Activated gamma-delta T cell (primary cell): ENCODE results near the gene HES7.

Experiments used
- DNase-seq: peaks from one replicate; lab custom pipeline; 2025; lab: John Stamatoyannopoulos, UW

The HES7 gene

DNA sequence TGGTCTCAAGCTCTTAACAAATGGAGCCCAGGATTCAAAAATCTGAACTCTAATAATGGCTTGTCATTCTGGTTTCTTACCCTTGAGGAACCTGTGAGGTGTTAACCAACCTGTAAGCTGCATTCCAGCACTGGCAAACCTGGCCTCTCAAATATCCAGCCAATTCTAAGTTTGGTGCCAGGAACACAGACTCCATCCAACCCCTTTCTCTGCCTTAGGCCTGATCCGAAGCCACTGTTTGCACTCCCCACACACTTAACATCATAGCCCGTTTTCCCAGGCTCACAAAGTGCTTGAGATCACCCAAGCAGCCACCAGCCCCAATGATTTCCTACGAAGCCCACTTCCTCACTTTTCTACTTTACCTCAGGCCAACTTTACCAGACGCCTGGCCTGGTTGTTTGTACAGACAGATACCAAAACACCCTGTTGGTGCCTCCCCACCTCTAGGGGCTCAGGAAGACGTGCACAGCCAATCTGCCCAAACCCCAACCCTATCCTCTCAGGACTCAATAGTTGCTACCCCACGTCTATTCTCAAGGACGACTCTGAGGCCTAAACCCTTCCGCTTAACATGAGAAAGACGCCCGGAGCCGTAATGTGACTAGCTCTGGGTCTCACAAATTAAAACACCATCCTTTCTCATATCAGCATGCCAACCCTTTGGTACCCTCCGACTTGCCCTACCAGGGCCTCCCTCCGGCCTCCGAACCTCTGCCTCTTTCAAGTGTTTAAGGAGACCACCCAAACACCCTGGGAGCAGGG, 31.5 kb upstream of the HES7 start:
- no peak for DNase-seq

DNA sequence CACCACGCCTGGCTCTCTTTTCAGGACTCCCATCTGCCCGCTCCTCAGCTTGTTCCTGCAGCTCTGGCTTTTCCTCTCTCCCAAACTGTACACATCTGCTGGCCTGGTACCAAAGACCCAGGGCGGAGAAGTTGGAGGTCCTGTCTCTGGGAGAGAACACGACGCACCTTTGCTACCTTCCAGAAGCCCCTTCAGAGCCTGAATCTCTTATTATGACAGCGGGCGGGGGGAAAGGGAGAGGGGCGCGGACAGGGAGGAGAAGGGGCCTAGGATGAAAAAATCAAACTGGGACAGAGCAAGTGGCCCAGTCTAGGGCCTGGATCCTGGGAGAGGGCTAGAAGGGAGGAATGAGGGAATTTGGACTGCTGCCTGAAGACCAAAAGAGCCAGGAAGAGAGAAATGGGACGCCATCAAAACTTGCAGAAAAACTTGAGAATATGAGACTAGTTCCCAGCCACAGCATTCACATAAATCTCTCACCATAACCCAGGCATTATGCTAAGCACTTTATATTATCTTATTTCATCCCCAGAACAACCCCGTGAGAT, 30.8 kb upstream of the HES7 start:
- DNase-seq = no peak

DNA sequence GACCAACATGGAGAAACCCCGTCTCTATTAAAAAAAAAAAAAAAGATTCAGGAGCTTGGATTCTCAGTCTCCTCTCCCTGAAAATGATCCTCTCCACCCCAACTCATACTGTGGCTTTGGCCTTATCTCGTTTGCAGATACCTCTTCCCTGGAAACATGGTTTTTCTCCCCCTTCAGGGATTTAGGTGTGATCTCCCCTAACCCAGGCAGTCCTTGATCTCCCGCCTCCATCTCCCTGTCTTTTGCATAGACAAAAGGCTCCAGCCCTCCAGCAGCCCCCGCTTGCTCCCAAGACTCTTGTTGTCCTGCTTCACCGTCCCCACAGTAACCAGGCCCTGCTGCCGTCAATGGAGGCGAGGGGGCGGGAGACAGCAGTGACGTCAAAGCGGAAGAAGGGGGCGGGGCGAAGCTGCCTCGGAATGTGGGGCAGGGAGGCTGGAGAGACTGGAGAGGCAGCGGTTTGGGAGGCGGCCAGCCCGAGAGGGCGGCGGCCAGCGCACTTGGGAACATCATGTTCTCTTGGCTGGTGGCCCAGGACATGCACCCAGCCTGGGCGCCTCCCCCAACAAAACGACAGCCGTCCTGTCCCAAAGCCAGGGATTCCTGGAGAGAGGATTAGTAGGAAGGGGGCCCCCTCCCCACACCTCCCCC, 30.2 kb upstream of the HES7 start:
- peak; percentile 72 for DNase-seq

DNA sequence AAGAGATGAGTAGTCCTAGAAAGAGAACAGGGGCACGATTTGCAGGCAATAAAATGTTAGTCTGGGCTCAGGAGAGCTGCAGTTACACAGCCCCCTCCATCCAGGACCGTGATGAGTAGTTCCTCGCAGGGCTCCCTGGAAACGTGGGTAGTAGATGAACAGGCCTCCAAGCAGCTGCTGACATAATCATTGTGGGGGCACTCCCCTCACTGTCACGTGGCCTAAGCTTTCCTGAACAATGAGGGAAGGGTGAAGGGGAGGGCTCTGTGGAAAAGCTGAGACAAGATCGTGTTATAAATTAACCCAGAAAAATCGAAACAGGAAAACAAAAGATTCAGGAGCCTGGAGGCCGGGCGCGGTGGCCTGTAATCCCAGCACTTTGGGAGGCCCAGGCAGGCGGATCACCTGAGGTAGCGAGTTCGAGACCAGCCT, 29.6 kb upstream of the HES7 start:
- no peak for DNase-seq

DNA sequence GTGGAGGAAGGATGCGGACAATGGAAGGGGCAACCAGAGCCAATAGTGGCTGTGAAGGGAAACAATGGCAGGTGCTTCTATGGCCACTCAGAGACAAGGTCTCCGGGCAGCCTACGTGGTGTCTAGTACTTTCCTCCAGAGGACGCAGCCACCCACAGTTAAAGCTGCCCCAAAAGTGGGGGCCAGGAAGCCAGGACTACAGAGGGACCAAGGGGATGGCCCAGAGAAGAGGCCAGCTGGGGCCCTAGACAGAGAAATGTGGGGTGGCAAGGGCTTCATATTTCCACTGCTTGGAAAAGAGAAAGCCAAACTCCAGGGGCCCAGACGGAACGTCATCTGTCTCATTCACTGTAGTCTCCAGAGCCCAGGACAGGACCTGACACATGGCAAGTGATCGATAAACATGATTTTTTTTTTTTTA, 29.1 kb upstream of the HES7 start:
- DNase-seq = no peak

DNA sequence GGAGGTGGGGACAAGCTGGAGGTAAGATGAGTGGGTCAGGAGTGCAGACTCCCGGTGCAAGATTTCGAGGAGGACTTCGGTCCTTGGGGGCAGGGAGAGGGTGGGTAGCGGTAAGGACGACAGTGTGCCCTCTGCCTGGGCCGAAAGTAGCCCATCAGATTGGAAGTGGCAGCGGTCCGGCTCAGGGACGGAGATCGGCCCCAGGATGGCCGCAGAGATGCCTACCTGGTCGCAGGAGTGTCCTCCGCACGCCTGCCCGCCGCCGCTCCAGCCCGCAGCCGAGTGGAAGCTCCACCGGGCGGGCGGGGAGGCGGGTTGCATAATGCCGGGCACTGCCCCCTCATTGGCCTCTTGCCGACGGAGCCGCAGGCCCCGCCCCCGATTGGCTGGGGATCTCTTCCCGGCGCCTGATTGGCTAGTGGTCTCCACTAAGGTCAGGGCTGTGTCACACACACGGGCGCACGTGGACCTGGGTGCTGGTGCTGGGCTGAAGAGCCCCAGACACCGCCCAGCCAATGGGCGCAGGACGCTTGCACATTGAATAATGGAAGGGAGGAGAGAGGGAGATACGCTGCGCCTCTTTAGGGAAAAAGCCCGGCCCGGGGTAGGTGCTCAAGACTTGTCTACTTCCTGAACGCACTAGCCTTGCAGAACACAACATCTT, 28.3 kb upstream of the HES7 start, which contains the start of gene PER1:
PER1 (minus strand) TSS at position 293 of the 664 bp plus-strand sequence. CDS start 1,698 bp downstream, outside the sequence.
- peak; percentile 70 for DNase-seq

DNA sequence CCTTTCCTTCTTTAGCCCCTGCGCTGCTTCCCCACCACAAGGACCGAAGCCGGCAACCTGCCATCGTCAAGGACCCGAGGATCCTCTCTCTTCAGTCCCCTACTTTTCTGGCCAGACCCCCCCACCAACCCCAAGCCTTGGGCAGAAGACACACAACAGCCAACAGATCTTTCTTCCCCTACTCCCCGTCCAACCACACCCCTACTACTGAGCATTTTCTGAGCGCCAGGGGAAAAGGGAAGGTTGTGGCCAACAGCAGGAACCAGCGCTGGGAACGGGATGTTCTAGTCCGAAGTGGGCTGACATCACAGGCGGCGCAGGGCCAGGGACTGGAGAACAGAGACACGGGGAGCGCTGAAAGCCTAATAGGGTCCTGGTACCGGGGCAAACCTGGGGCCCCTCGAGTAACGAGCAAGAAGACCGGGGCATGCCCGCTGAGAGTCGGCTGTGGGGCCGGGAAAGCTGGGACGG, 27.8 kb upstream of the HES7 start:
- DNase-seq = no peak

DNA sequence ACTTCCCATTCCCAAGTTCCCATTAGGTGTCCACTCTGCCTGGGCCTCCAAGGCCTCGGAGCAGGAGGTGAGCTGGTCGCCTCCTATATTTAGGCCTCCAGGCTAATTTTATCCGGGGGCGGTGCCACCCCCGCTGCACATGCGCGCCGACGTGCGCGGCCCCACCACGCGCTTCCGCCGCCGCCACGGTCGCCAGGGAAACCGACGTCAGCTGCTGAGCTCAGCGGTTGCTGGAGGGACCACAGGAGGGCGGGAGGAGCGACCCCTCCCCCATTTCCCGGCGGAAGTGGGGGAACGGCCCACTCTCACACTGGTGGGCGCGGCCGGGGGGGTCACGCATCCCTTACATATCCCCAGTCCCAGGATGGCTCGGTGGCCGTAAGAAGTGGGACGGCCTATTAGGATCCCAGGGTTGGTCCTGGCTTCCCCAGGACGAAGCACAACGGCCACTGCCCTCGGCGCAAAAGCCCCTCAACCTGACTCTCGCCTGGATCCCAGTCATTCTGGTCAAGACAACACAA, 27.3 kb upstream of the HES7 start:
- DNase-seq = peak; percentile 88

DNA sequence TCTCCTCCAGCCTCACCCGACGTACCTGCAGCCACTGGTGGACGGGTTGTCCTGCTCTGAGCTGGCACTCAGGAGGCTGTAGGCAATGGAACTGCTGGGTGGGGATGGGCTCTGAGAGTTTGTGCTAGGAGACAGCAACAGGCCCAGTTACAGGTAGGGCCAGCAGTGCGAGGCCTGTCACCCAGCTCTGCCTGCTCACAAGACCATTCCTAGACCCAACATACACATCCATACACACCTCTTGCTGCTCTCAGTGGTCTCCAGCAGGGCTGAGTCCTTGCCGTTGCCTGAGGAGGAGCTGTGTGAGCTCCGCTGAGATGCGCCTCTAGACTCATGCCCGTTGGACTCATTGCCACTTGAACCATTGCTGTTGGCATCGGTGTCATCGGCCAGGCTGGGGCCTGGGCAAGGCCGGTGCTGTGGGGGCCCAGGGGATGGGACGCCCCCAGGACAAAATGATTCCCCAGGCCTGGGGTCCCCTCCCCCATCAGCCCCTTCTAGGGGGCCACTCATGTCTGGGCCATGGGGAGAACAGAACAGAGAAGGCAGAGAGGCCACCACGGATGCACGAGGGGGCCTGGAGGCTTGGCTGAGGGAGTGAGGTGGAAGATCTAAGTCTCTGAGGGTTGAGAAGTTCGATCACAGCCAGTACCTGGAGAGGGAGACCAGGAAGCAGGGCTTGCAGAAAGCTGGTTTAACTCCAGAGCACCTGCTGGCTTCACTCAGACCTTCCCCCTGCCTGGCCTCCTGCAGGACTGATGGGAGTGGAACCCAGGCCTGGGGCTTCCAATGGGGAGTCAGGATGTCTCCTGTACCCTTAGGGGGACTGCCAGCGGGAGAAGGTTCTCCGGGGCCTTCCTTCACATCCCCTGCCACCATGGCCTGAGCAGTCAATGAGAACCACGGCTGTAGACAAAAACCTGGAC, 26.6 kb upstream of the HES7 start:
- no peak for DNase-seq

DNA sequence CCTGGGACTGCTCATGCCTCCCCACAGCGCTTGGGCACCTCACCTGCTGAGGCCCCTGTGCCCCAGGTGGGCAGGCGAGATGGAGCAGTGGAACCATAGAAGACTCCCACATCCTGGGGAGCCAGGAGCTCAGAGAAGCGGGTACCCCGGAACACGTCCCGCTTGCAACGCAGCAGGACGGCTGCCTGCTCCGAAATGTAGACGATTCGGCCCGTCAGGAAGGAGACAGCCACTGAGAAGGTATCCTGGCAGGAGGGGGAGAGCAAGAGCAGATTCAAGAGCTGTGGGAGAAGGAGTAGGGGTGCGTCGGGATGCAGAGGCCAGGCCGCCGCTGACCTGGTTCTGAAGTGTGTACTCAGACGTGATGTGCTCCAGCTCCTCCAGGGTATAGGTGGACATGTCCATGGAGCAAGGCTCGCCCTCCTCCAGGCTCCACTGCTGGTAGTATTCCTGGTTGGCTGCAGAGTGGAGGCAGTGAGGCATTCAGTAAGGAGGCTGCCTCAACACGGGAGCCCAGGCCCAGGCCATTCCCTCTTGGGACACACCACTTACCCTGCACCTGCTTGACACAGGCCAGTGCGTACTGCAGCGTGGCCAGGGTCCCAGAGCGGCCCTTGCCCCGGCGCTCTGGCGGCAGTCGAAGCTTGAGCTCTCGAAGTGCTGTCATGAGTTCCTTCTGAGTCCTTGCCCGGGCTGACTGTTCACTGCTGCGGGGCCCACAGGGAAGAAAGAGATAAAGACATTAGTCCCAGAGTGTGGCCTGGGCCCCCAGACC, 25.7 kb upstream of the HES7 start:
- no peak for DNase-seq

DNA sequence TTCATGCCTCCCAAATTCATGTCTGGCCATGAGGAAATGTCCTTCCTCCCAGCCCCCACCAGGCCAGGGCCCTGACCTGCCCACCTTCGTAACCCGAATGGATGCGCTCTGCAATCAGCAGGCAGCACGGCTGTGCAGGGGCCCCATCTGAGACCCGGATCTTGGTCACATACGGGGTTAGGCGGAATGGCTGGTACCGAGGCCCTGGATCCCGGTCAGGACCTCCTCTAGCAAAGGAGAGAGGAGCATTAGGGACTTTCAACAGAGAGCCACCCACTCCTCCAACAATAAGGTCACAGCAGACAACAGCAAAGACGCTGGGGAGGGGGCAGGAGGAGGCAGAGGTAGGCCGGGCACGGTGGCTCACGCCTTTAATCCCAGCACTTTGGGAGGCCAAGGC, 24.7 kb upstream of the HES7 start:
- DNase-seq = no peak

DNA sequence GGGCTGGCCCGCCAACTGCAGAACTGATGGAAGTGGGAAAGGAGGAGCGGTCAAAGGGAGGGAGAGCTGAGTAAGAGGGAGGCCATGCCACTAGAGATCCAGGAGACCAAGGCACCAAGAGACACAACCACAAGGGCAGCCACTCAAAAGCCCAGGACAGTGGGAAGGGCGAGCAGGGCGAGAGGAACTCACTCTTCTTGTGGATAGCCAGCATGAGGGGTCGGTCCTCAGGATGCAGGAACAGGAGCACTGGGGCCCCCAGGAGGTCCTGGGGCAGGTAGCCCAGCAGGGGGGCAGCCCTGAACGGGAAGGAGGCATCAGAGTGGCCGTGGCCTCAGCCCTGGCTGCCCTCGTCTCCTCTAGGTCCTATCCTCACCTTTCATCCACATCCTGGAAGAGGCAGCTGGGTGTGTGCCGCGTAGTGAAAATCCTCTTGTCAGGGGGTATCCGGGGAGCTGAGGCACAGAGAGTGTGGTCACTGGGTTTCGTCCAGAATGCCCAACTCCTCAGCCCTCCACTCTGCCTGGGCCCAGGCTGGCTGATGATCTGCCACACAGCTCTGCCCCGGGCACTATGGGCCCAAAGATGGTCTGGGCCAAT, 24.0 kb upstream of the HES7 start:
- DNase-seq = no peak

DNA sequence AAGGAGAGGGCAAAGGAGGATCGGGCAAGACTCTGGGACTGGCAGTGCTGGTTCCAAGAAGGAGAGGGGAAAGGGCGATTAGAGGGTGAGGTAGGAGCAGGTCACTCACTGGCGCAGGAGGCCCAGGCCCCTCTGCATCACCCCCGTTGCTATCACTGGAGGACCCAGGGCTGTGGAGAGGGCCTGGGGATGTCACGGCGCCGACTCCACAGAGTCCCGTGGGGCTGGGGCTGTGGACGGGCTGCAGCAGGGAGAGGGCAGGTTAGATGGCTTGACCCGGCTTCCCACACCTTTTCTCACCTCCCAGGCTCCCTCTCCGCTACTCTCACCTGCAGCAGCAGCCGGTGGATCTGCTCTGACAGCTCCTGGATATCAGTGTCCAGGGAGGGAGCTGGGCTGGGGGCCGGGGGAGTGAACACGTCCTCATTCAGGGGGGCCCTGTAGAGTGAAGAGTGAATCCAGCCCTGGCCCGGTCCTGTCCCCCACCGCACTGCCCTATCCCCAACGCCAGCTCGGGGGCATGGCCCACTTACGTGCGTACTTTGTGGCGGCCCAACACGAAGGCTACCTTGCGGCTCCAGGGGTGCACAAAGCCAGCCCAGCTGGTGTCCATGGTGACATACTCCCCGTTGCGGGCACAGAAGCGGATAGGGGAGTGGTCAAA, 23.4 kb upstream of the HES7 start:
- DNase-seq = no peak

DNA sequence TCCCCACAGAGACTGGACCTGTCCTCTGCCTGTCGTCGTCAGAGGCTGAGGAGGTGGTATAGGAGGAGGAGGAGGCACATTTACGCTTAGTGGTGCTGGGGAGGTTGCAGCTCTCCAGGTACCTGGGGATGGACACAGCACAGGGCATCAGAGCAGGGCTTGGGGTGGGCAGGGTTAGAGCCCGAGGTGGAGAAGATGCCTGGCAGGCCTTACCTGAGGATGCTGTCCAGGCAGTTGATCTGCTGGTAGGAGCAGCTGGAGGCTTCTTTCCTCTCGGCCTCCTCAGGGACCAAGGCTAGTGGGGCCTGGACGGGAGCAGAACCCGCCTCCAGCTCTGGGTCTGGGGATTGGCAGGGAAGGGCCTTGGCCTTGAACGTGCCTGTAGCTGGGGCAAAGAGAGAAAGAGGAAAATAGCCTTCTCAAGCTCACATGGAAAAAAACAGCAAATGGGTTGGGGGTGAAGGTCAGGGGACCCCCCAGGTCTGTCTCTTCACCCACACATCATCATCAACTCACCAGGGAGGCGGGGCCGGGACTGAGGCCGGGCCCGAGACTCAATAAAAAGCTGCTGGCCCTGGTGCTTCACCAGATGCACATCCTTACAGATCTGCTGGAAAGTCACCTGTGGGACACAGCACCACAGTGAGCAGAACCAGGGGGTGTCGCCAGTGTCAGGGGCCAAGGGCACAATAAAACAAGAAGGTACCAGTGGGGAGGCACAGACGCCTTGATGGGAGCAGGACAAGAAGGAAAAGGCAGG, 22.7 kb upstream of the HES7 start:
- no peak for DNase-seq

DNA sequence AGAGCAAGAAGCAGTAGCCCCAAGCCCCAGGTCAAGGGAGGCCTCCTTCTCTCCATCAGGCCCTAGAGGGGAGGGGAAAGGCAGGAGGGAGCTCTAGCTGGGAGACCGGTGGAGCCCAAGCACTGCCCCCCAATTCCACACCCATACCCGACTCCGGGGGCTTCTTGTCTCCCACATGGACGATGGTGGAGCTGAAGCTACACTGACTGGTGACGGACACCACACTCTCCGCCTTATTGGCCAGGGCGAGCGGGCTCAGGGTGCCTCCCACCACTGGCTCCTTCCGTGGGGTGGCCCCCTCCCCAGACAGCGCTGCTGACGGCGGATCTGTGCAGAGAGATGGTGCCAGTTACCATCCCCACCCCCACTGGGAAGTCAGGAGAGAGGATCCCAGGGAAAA, 21.9 kb upstream of the HES7 start:
- no peak for DNase-seq

DNA sequence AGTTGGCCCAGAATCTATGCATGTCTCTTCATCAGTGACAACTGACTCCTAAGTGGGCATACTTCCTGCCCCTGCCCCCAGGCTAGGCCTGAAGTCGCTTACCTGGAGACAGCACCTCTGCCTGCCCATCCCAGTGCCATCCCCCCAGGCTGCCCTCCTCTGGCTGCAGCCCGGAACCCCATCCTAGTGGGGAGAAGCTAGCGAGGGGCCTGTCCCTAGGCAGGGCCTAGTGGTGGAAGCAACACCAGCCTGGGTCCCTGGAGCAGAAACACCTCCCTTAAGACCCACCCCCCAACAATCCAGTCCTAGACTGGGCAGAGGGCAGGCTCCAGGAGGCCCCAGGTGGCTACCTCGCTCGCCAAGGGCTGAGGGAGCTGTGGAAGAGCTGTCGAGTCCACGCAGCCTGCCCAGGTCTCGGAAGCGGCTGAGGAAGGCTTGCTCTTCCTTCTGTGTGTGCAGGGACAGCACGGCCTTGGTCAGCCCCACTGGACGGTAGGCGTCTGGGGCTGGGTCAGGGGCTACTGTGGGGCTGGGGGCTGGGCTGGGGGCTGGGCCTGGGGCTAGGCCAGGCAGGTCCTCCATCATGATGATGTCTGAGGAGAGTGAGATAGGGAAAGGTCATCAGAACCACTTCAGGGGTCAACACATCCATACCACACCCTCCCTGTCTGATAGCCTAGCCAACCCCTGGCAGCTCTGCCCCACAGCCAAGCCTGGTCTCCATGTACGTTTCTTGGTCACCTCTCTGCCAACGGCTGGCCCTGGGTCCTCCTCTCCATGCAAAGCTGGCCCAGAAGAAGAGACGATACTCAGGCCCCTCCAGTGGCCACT, 20.7 kb upstream of the HES7 start:
- DNase-seq = no peak

DNA sequence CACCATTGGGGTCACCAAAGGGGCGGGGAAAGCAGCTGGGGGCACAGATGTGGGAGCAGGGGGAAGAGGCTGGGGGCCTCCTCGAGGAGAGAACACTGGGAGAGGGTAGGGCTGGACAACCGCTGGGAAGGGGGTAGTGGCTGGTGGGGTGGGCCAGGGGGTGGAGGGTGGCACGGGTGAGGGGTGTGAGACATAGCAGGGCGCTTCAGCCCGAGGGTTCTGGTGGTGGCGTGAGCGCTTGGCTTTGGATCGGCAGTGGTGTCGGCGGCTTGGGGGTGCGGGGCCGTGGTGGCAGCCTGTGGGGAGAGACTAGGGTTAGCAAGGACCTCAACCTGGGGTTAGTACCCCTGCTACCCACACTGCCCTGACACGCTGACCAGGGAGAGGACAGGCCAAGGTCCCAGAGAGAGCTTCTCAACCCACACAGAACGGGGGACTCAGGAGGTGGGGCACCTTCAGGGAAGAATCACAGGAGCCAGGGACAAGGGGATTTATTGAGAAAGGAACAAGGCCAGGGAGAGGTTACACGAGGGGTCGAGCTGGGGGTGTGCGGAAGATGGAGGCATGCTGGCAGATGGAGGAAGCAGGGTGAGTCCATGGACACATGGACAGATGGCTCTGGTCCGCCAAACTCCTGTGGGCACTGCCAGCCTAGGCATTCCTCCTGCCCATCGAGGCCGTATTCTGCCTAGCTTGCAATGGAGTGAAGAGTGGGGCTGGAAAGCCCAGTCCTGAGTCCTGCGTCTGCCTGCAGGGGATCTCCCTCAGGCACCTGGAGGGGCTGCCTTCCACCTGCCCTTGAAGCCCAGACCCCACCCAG, 19.9 kb upstream of the HES7 start:
- no peak for DNase-seq
